ACC112 (cell line): Measurements from ENCODE around the gene TOR1A.

ENCODE experiments used
- H2AFZ ChIP-seq: fragments of 200-600 bp; sonication (generic); one replicate; pipeline ENCODE4 v1.6.0; 2017; ENCODE audit warnings: antibody characterized with exemption, low read length; ENCODE audit not compliant: unreplicated experiment
- H3K27ac ChIP-seq: fragments of 200-600 bp; sonication (generic); 2 replicates; pipeline ENCODE4 v1.5.1; 2014; ENCODE audit warnings: low read depth, mild to moderate bottlenecking, antibody characterized with exemption, low read length, moderate library complexity
- H3K27me3 ChIP-seq: fragments of 200-600 bp; sonication (generic); 2 replicates; pipeline ENCODE4 v1.6.1; 2014; ENCODE audit warnings: mild to moderate bottlenecking, antibody characterized with exemption, low read length, moderate library complexity, mixed read lengths; ENCODE audit not compliant: insufficient read depth
- H3K36me3 ChIP-seq: fragments of 200-600 bp; sonication (generic); 2 replicates; pipeline ENCODE4 v1.6.1; 2016; ENCODE audit warnings: mild to moderate bottlenecking, antibody characterized with exemption, low read length, moderate library complexity, mixed read lengths; ENCODE audit not compliant: insufficient read depth
- H3K4me1 ChIP-seq: fragments of 200-600 bp; sonication (generic); one replicate; pipeline ENCODE4 v1.6.1; 2016; ENCODE audit warnings: low read length, mixed read lengths; ENCODE audit not compliant: insufficient read depth, unreplicated experiment, control insufficient read depth
- H3K4me3 ChIP-seq: fragments of 200-600 bp; sonication (generic); 2 replicates; pipeline ENCODE4 v1.5.1; 2014; ENCODE audit warnings: mild to moderate bottlenecking, low read depth, low read length
- H3K79me2 ChIP-seq: fragments of 200-600 bp; sonication (generic); one replicate; pipeline ENCODE4 v1.6.0; 2016; ENCODE audit warnings: low read length; ENCODE audit not compliant: control insufficient read depth, unreplicated experiment, insufficient read depth

The TOR1A gene

GRCh38 chr9:129835128-129835859, 11.4 kb upstream of the TOR1A start, which contains the start of the genes C9orf78 and USP20:
Gene C9orf78 (minus strand): TSS chr9:129835275. CDS start chr9:129835221, 54 bp downstream.
Gene USP20 (plus strand): TSS chr9:129835458. CDS start chr9:129852556, 17,098 bp downstream.
- H2AFZ ChIP-seq = peak within 1 kb of the TSS; percentile 98
- no peaks in the 10 kb centered on the region; the same call in 1 of the 2 replicates for H3K36me3 ChIP-seq
- H3K27ac ChIP-seq = peak within 1 kb of the TSS; percentile 20; the same call in 1 of the 2 replicates
- H3K4me3 ChIP-seq = peak within 1 kb of the TSS; percentile 96
- peaks cover 33% of the 10 kb centered on the region for H3K4me1 ChIP-seq
- H3K27me3 ChIP-seq = no peaks in the 10 kb centered on the region
- H3K79me2 ChIP-seq = peaks cover 23% of the 10 kb centered on the region

- Histone ChIP-seq H3K4me3 (peak overlapping the region; percentile 96), H2AFZ (peak overlapping the region; percentile 83), H3K27ac (peak overlapping the region; percentile 20; the same call in 1 of the 2 replicates), H3K79me2 (peaks cover 23% of the 10 kb centered on the region), H3K36me3 (no peaks in the 10 kb centered on the region; the same call in 1 of the 2 replicates), H3K27me3 (no peaks in the 10 kb centered on the region), H3K4me1 (peaks cover 30% of the 10 kb centered on the region)
Measured at GRCh38 chr9:129834489-129835127, 10.7 kb upstream of the TOR1A start.

- Histone ChIP-seq H3K4me1 (peaks cover 17% of the 10 kb centered on the region), H3K36me3 (no peaks in the 10 kb centered on the region; the same call in none of the 2 replicates), H3K27me3 (no peaks in the 10 kb centered on the region), H3K79me2 (peaks cover 23% of the 10 kb centered on the region), H3K4me3 (no peak overlapping the region), H3K27ac (no peak overlapping the region), H2AFZ (no peak overlapping the region)
Measured at GRCh38 chr9:129832982-129833381, 9.0 kb upstream of the TOR1A start.

- Histone ChIP-seq H3K79me2 (peaks cover 7% of the 10 kb centered on the region), H3K4me3 (no peak overlapping the region), H3K27me3 (no peaks in the 10 kb centered on the region), H3K36me3 (no peaks in the 10 kb centered on the region; the same call in none of the 2 replicates), H3K4me1 (peaks cover 6% of the 10 kb centered on the region), H2AFZ (no peak overlapping the region), H3K27ac (no peak overlapping the region)
Measured at GRCh38 chr9:129828969-129829368, 5.0 kb upstream of the TOR1A start.

- no peak overlapping the region for H2AFZ ChIP-seq
- peaks cover under 1% of the 10 kb centered on the region for H3K4me1 ChIP-seq
- no peak overlapping the region for H3K4me3 ChIP-seq
- no peaks in the 10 kb centered on the region for H3K27me3 ChIP-seq
- no peak overlapping the region for H3K27ac ChIP-seq
- H3K79me2 ChIP-seq = peaks cover 1% of the 10 kb centered on the region
- no peaks in the 10 kb centered on the region; the same call in none of the 2 replicates for H3K36me3 ChIP-seq
Measured at GRCh38 chr9:129828051-129828450, 4.1 kb upstream of the TOR1A start.

GRCh38 chr9:129826759-129827158, 2.8 kb upstream of the TOR1A start:
- H3K27me3 ChIP-seq = no peaks in the 10 kb centered on the region
- no peak overlapping the region for H2AFZ ChIP-seq
- no peak overlapping the region for H3K27ac ChIP-seq
- no peaks in the 10 kb centered on the region; the same call in none of the 2 replicates for H3K36me3 ChIP-seq
- H3K4me3 ChIP-seq = no peak overlapping the region
- peaks cover 5% of the 10 kb centered on the region for H3K4me1 ChIP-seq
- H3K79me2 ChIP-seq = peaks cover 10% of the 10 kb centered on the region

GRCh38 chr9:129826344-129826743, 2.4 kb upstream of the TOR1A start:
- Histone ChIP-seq H3K27me3 (no peaks in the 10 kb centered on the region), H3K79me2 (peaks cover 10% of the 10 kb centered on the region), H3K27ac (no peak overlapping the region), H3K4me1 (peaks cover 5% of the 10 kb centered on the region), H3K36me3 (no peaks in the 10 kb centered on the region; the same call in none of the 2 replicates), H2AFZ (no peak overlapping the region), H3K4me3 (no peak overlapping the region)

- Histone ChIP-seq H3K79me2 (peaks cover 13% of the 10 kb centered on the region), H3K27me3 (no peaks in the 10 kb centered on the region), H2AFZ (peak overlapping the region; percentile 45), H3K4me1 (peaks cover 5% of the 10 kb centered on the region), H3K4me3 (peak overlapping the region; percentile 99), H3K27ac (peak overlapping the region; percentile 56), H3K36me3 (peaks cover 3% of the 10 kb centered on the region)
Measured at GRCh38 chr9:129823542-129823934, 398 bp downstream of the TOR1A start.

- peaks cover 13% of the 10 kb centered on the region for H3K79me2 ChIP-seq
- peak overlapping the region; percentile 99 for H3K4me3 ChIP-seq
- H3K4me1 ChIP-seq = peaks cover 5% of the 10 kb centered on the region
- peaks cover 8% of the 10 kb centered on the region for H3K36me3 ChIP-seq
- H3K27me3 ChIP-seq = no peaks in the 10 kb centered on the region
- no peak overlapping the region for H2AFZ ChIP-seq
- no peak overlapping the region for H3K27ac ChIP-seq
Measured at GRCh38 chr9:129822898-129823541, 916 bp downstream of the TOR1A start.
